Right lobe of liver (tissue), 4 donors: ENCODE data around the gene HEMK1.

Experiments
- CTCF ChIP-seq, 4 donors: fragments of 200-600 bp in 3 of 4; fragments of 450-650 bp in 1 of 4; IDR thresholded peaks; one replicate each; pipeline versions ENCODE4 v1.5.1 to v1.8.0; 2016 to 2022; ENCODE audit warnings: antibody characterized with exemption in 4 of 4, mild to moderate bottlenecking in 2 of 4
- POLR2A ChIP-seq: fragments of 450-650 bp; IDR thresholded peaks from one replicate; pipeline ENCODE4 v1.6.1; 2017; ENCODE audit warnings: antibody characterized with exemption, mild to moderate bottlenecking
- donor health status: DM: no; HTN: no; CAD: no.
- donor health status: DM: no; HTN: no; CAD: no.
- donor health status: DM: no; HTN: yes; CAD: no.

GRCh38 chr3:50615190-50615589 lies 45.9 kb downstream of the HEMK1 start:
- TF ChIP-seq POLR2A = no peak
- no peak for TF ChIP-seq CTCF (IDR thresholded peaks at IDR 0.05)
